ENCODE measurements around the gene UBE2D1.

The UBE2D1 gene

GRCh38 chr10:58397830-58398229 lies 63.0 kb downstream of the UBE2D1 start:
- ChIA-PET CTCF (interaction anchor here (0.9 to 2.0 kb wide), 6 partner anchors 10 to 221 kb away, joined by 3 to 9 read pairs (median 4); no protein-coding TSS in a partner anchor), POLR2A (interaction anchor here (0.6 kb wide), 1 partner anchor 12 kb away, joined by 3 read pairs; no protein-coding TSS in a partner anchor)

DNA sequence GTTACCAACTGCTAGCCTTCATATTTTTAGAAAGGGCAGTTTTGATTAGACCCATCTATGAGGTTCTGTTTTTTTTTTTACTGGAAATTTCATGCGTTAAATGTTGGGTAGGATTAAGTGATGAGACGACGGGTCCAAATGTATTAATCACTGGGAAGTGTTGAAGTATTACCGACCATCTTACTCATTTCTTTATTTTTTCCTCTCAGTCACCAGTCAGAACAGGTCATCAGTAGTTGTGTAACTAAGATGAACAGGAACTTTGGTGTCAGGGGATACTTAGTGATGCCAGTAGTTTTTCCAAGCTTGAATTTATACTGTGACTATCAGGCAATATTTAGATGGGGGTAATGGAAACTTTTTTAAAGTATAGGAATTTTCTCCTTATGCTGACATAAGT lies 64.6 kb downstream of the UBE2D1 start:
- CTCF ChIA-PET, result interaction anchor here (1.1 to 2.6 kb wide), 2 partner anchors 15 to 132 kb away, joined by 3 to 8 read pairs; no protein-coding TSS in a partner anchor
- POLR2A ChIA-PET, result no interaction called here
- DNase-seq (ENCODE audit: low read depth, low spot score), result no peak
- H3K4me3 ChIP-seq (ENCODE audit: low read depth, low read length), result no peak overlapping the region
- TF ChIP-seq, protein P1, sequence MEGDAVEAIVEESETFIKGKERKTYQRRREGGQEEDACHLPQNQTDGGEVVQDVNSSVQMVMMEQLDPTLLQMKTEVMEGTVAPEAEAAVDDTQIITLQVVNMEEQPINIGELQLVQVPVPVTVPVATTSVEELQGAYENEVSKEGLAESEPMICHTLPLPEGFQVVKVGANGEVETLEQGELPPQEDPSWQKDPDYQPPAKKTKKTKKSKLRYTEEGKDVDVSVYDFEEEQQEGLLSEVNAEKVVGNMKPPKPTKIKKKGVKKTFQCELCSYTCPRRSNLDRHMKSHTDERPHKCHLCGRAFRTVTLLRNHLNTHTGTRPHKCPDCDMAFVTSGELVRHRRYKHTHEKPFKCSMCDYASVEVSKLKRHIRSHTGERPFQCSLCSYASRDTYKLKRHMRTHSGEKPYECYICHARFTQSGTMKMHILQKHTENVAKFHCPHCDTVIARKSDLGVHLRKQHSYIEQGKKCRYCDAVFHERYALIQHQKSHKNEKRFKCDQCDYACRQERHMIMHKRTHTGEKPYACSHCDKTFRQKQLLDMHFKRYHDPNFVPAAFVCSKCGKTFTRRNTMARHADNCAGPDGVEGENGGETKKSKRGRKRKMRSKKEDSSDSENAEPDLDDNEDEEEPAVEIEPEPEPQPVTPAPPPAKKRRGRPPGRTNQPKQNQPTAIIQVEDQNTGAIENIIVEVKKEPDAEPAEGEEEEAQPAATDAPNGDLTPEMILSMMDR (IDR thresholded peaks at IDR 0.05; ENCODE audit: insufficient read depth, low read length, missing control alignments), result no peak

More at GRCh38 chr10:58397830-58398229, 63.0 kb downstream of the UBE2D1 start:
- no peak for DNase-seq (ENCODE audit: low read depth, low spot score)
- H3K4me3 ChIP-seq (ENCODE audit: low read depth, low read length), result no peak overlapping the region
- TF ChIP-seq, protein P1 (IDR thresholded peaks at IDR 0.05; ENCODE audit: insufficient read depth, low read length, missing control alignments), result no peak

GRCh38 chr10:58400609-58401008 lies 65.8 kb downstream of the UBE2D1 start:
- H3K4me3 ChIP-seq (ENCODE audit: low read depth, low read length), result no peak overlapping the region
- DNase-seq (ENCODE audit: low read depth, low spot score), result no peak
- ChIA-PET CTCF (interaction anchor here (1.1 to 2.6 kb wide), 3 partner anchors 14 to 130 kb away, joined by 3 to 8 read pairs (median 5); no protein-coding TSS in a partner anchor), POLR2A (no interaction called here)
- TF ChIP-seq, protein P1 (IDR thresholded peaks at IDR 0.05; ENCODE audit: insufficient read depth, low read length, missing control alignments), result no peak

DNA sequence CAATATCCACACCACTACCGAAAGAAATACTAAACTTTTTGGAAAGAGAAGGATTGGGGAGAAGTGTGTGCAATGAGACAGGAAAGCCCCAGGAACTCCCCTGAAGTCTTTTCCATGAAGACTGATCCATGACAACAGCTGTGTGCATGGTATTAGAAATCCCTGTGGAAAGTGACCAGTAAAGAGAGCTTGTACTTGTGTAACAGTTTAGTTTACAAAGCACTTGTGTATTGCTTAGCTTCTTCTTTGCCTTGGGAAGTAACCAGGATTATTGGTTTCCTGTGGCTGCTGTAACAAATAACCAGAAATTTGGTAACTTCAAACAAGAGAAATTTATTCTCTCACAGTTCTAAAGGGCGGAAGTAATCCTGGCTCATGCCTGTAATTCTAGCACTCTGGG lies 69.2 kb downstream of the UBE2D1 start:
- CTCF ChIA-PET, result interaction anchor here (1.4 to 2.0 kb wide), 2 partner anchors 9 to 11 kb away, joined by 4 to 7 read pairs; no protein-coding TSS in a partner anchor
- POLR2A ChIA-PET, result no interaction called here
- no peak for DNase-seq (ENCODE audit: low read depth, low spot score)
- TF ChIP-seq, protein P1 (IDR thresholded peaks at IDR 0.05; ENCODE audit: insufficient read depth, low read length, missing control alignments), result no peak
- no peak overlapping the region for H3K4me3 ChIP-seq (ENCODE audit: low read depth, low read length)

- CTCF ChIA-PET, result interaction anchor here (0.8 to 1.2 kb wide), 2 partner anchors 111 to 121 kb away, joined by 3 read pairs; no protein-coding TSS in a partner anchor
Observed at GRCh38 chr10:58409956-58410610, 75.3 kb downstream of the UBE2D1 start.

DNA sequence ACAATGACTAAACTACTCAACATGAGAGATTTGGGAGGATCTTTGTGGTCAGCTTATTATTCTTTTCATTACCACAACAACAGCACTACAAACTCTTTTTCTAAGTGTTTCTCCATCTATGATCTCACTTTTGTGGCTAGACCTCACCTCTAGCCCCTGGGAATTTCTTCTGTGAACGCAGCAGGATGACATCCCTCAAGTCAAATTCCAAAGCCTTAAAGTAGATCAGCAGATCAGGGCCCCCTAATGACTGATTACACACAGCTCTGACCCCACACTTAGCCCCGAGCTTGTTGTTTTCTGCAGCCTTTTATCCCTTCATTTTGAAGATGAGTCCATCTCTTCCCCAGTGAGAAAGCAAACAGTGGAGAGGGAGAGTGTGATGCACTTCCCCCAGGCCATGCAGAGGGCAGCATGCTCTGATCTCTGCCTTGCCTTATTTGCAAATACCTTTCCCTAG lies 77.7 kb downstream of the UBE2D1 start:
- POLR2A ChIA-PET, result interaction anchor here (0.6 to 1.5 kb wide), 2 partner anchors 100 to 667 kb away, joined by 3 read pairs; partner anchors contain the start of gene BICC1
- DNase-seq (ENCODE audit: low read depth, low spot score), result no peak
- TF ChIP-seq, protein P1 (IDR thresholded peaks at IDR 0.05; ENCODE audit: insufficient read depth, low read length, missing control alignments), result no peak
- H3K4me3 ChIP-seq (ENCODE audit: low read depth, low read length), result no peak overlapping the region
- CTCF ChIA-PET, result interaction anchor here (0.6 to 1.6 kb wide), 9 partner anchors 9 to 367 kb away, joined by 3 to 12 read pairs (median 3); no protein-coding TSS in a partner anchor

More at GRCh38 chr10:58409956-58410610, 75.3 kb downstream of the UBE2D1 start:
- H3K4me3 ChIP-seq (ENCODE audit: low read depth, low read length), result no peak overlapping the region
- no peak for DNase-seq (ENCODE audit: low read depth, low spot score)
- POLR2A ChIA-PET, result no interaction called here
- TF ChIP-seq, protein P1 (IDR thresholded peaks at IDR 0.05; ENCODE audit: insufficient read depth, low read length, missing control alignments), result no peak
